Vagina (tissue), 2 donors: ENCODE results near the gene DNAJC7.

Experiments used
- CTCF ChIP-seq, 3 experiments: fragments of 450-650 bp in 2 of 3; fragments of 200-600 bp in 1 of 3; sonication (generic) in 1 of 3; IDR thresholded peaks; one replicate each; pipeline ENCODE4 v1.5.1; 2017 to 2019; ENCODE audit warnings: antibody characterized with exemption in 3 of 3, mild to moderate bottlenecking in 2 of 3, moderate library complexity in 2 of 3
- POLR2AphosphoS5 ChIP-seq, 2 donors: sonication (generic); formaldehyde crosslinking; IDR thresholded peaks; one replicate each; pipeline ENCODE4 v1.9.0; 2017; ENCODE audit warnings: antibody characterized with exemption in 2 of 2, mild to moderate bottlenecking in 2 of 2, low read depth in 1 of 2; ENCODE audit not compliant: insufficient read depth in 1 of 2

GRCh38 chr17:42051013-42051400 is 33.8 kb upstream of the DNAJC7 start:
- no peak for TF ChIP-seq POLR2AphosphoS5 (IDR thresholded peaks at IDR 0.05; ENCODE audit: insufficient read depth in 1 of 2, low read depth in 1 of 2)
- no peak for TF ChIP-seq CTCF (IDR thresholded peaks at IDR 0.05)
